K562 (cell line): ENCODE results near the gene ERFL. TPM values are rescaled to one million over a fixed set of nuclear protein-coding genes. Genes with fewer than 3 reads are reported as not detected.

Experiments
- COPS2 ChIP-seq: fragments of 450-650 bp; conservative IDR thresholded peaks from 2 replicates; pipeline ENCODE4 v1.6.1; 2016; ENCODE audit warnings: mild to moderate bottlenecking, moderate library complexity
- DACH1 ChIP-seq: fragments of 450-650 bp; IDR thresholded peaks from 2 replicates; pipeline ENCODE4 v1.6.1; 2018; ENCODE audit not compliant: partially characterized antibody
- ETV6 ChIP-seq, 3 experiments: fragments of 150-350 bp in 1 of 3; sonication (generic) in 1 of 3; formaldehyde crosslinking in 1 of 3; IDR thresholded peaks; 2 replicates each; pipeline versions ENCODE4 v1.6.1 to v1.8.0; 2014 to 2022; ENCODE audit warnings: borderline replicate concordance in 2 of 3, low read depth in 2 of 3, antibody characterized with exemption in 1 of 3, low read length in 1 of 3, mild to moderate bottlenecking in 1 of 3, missing genetic modification reagents in 1 of 3
- GMEB1 ChIP-seq: fragments of 250-450 bp; sonication (Bioruptor Pico); IDR thresholded peaks from 2 replicates; pipeline ENCODE4 v1.4.0; 2020; ENCODE audit warnings: mild to moderate bottlenecking
- KHSRP ChIP-seq: fragments of 450-650 bp; IDR thresholded peaks from 2 replicates; pipeline ENCODE4 v1.6.1; 2017
- KLF1 ChIP-seq: fragments of 450-650 bp; IDR thresholded peaks from 2 replicates; pipeline ENCODE4 v1.6.1; 2016; ENCODE audit warnings: missing genetic modification characterization, missing compliant biosample characterization
- MLLT1 ChIP-seq, 2 experiments: fragments of 450-650 bp; IDR thresholded peaks; 2 replicates each; pipeline ENCODE4 v1.6.1; 2016
- NR2F6 ChIP-seq: fragments of 450-650 bp; formaldehyde crosslinking; IDR thresholded peaks from 2 replicates; pipeline ENCODE4 v1.4.0; 2020; ENCODE audit warnings: mild to moderate bottlenecking
- PHB2 ChIP-seq: fragments of 450-650 bp; IDR thresholded peaks from 2 replicates; pipeline ENCODE4 v1.6.1; 2017; ENCODE audit warnings: low read depth
- POLR2H ChIP-seq: IDR thresholded peaks from 2 replicates; pipeline ENCODE4 v1.6.1; 2016; ENCODE audit warnings: missing genetic modification characterization, low read depth, mild to moderate bottlenecking, control low read depth, missing compliant biosample characterization, moderate library complexity
- RBM14 ChIP-seq: fragments of 200-400 bp; formaldehyde crosslinking; IDR thresholded peaks from 2 replicates; pipeline ENCODE4 v1.6.1; 2018; ENCODE audit warnings: low read depth, mild to moderate bottlenecking, low read length, moderate library complexity, borderline replicate concordance; ENCODE audit not compliant: insufficient read depth
- SNIP1 ChIP-seq: fragments of 450-650 bp; IDR thresholded peaks from 2 replicates; pipeline ENCODE4 v1.7.1; 2017; ENCODE audit warnings: low read depth, mild to moderate bottlenecking
- ZNF232 ChIP-seq: sonication (generic); formaldehyde crosslinking; IDR thresholded peaks from 2 replicates; pipeline ENCODE4 v1.8.0; 2022; ENCODE audit warnings: mild to moderate bottlenecking, missing genetic modification reagents
- ZNF431 ChIP-seq: sonication (generic); formaldehyde crosslinking; IDR thresholded peaks from 2 replicates; pipeline ENCODE4 v1.8.0; 2022; ENCODE audit warnings: mild to moderate bottlenecking, missing genetic modification reagents
- ZNF586 ChIP-seq: fragments of 450-650 bp; formaldehyde crosslinking; conservative IDR thresholded peaks from 2 replicates; pipeline ENCODE4 v1.4.0; 2020; ENCODE audit warnings: mild to moderate bottlenecking, moderate library complexity
- ZNF76 ChIP-seq: fragments of 250-450 bp; sonication (Bioruptor Pico); IDR thresholded peaks from 2 replicates; pipeline ENCODE4 v1.4.0; 2020; ENCODE audit warnings: mild to moderate bottlenecking, moderate library complexity, borderline replicate concordance
- polyA plus RNA-seq, 8 experiments: library from polyadenylated mRNA; depleted of rRNA in 4 of 8; stranded (reverse) in 5 of 8; unstranded in 3 of 8; fragments of >200 nt; fragmentation: Nextera tagmentation in 2 of 8; fragmentation: Illumina TruSeq in 1 of 8; extraction: Ambion mirVana in 2 of 8; extraction: Trizol in 1 of 8; gene quantifications; 2 replicates each; pipeline versions ENCODE4 v1.2.1 to v1.2.3, GENCODE V29; 2011 to 2014; ENCODE audit warnings: inconsistent platforms in 1 of 8, missing spikeins in 1 of 8
- total RNA-seq, 7 experiments: library from RNA; depleted of rRNA in 6 of 7; stranded (reverse); fragments of >200 nt in 6 of 7; fragmentation: Illumina TruSeq in 2 of 7; extraction: Trizol in 2 of 7; gene quantifications; 2 replicates each; pipeline versions ENCODE4 v1.2.1 to v1.2.3, GENCODE V29; 2011 to 2021; ENCODE audit warnings: low replicate concordance in 1 of 7
- TF ChIP-seq, protein P1 (sequence below), 2 experiments: fragments of 450-650 bp; IDR thresholded peaks; 2 replicates each; pipeline ENCODE4 v1.6.1; 2018; ENCODE audit warnings: mild to moderate bottlenecking in 2 of 2, low read depth in 1 of 2; ENCODE audit not compliant: partially characterized antibody in 2 of 2
- TF ChIP-seq, protein P2 (sequence below): fragments of 450-650 bp; IDR thresholded peaks from 2 replicates; pipeline ENCODE4 v1.6.1; 2016; ENCODE audit warnings: borderline replicate concordance

Gene ERFL
- total and polyA plus RNA-seq, 9 of the 15 experiments (the other 6 are each of a cell fraction or from before 2014, with no cell fraction given) = 0.07 to 0.75 (median 0.32) TPM; not detected in 4

DNA sequence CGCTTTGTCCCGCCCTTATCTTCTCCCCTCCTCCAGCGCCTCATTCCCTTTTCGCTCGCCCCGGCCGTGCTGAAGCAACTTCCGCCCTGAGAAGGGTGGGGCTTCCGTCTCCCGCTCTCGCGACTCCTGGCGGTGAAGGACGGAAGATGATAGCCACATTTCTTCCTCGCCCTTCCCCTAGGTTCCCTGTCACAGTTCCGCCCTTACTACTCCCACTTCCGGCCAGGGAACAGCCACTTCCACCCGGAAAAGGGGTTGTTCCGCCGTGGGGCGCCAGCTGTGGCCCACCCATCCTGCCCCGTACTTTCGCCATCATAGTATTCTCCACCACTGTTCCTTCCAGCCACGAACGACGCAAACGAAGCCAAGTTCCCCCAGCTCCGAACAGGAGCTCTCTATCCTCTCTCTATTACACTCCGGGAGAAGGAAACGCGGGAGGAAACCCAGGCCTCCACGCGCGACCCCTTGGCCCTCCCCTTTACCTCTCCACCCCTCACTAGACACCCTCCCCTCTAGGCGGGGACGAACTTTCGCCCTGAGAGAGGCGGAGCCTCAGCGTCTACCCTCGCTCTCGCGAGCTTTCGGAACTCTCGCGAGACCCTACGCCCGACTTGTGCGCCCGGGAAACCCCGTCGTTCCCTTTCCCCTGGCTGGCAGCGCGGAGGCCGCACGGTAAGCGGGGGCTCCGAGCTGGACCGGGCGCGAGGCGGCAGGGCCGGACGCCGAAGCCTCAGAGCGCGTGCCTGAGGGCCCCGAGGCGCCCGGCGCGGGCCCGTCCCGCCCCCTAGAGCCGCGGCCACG, 68.4 kb downstream of the ERFL start, which contains the start of gene RPS19 (continued):
- TF ChIP-seq MLLT1 (IDR thresholded peaks at IDR 0.05) (peak in 1 of 2 experiments; percentile 44; a peak in 1 of 4 replicates), SNIP1 (peak; percentile 38; the same call in 1 of the 2 replicates), NR2F6 (CRISPR knock-in tag) (no peak), ZNF586 (peak; percentile 83), ZNF76 (peak; percentile 56; the same call in 1 of the 2 replicates), ZNF431 (CRISPR knock-in tag) (peak; percentile 53; the same call in 1 of the 2 replicates), RBM14 (no peak), POLR2H (tag) (peak; percentile 89), COPS2 (no peak), KHSRP (no peak), ZNF232 (CRISPR knock-in tag) (no peak), KLF1 (peak; percentile 88), PHB2 (no peak), DACH1 (peak; percentile 75), GMEB1 (CRISPR knock-in tag) (peak; percentile 89), ETV6 (IDR thresholded peaks at IDR 0.05; ENCODE audit: borderline replicate concordance in 1 of 2, low read depth in 2 of 2, low read length in 1 of 2) (peak; percentile 100), ETV6 (CRISPR knock-in tag; IDR thresholded peaks at IDR 0.05; ENCODE audit: borderline replicate concordance) (peak; percentile 97)
- TF ChIP-seq, protein P1, sequence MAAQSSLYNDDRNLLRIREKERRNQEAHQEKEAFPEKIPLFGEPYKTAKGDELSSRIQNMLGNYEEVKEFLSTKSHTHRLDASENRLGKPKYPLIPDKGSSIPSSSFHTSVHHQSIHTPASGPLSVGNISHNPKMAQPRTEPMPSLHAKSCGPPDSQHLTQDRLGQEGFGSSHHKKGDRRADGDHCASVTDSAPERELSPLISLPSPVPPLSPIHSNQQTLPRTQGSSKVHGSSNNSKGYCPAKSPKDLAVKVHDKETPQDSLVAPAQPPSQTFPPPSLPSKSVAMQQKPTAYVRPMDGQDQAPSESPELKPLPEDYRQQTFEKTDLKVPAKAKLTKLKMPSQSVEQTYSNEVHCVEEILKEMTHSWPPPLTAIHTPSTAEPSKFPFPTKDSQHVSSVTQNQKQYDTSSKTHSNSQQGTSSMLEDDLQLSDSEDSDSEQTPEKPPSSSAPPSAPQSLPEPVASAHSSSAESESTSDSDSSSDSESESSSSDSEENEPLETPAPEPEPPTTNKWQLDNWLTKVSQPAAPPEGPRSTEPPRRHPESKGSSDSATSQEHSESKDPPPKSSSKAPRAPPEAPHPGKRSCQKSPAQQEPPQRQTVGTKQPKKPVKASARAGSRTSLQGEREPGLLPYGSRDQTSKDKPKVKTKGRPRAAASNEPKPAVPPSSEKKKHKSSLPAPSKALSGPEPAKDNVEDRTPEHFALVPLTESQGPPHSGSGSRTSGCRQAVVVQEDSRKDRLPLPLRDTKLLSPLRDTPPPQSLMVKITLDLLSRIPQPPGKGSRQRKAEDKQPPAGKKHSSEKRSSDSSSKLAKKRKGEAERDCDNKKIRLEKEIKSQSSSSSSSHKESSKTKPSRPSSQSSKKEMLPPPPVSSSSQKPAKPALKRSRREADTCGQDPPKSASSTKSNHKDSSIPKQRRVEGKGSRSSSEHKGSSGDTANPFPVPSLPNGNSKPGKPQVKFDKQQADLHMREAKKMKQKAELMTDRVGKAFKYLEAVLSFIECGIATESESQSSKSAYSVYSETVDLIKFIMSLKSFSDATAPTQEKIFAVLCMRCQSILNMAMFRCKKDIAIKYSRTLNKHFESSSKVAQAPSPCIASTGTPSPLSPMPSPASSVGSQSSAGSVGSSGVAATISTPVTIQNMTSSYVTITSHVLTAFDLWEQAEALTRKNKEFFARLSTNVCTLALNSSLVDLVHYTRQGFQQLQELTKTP (IDR thresholded peaks at IDR 0.05; ENCODE audit: low read depth in 1 of 2, partially characterized antibody in 2 of 2) = peak in 1 of 2 experiments; percentile 90
- TF ChIP-seq, protein P2, sequence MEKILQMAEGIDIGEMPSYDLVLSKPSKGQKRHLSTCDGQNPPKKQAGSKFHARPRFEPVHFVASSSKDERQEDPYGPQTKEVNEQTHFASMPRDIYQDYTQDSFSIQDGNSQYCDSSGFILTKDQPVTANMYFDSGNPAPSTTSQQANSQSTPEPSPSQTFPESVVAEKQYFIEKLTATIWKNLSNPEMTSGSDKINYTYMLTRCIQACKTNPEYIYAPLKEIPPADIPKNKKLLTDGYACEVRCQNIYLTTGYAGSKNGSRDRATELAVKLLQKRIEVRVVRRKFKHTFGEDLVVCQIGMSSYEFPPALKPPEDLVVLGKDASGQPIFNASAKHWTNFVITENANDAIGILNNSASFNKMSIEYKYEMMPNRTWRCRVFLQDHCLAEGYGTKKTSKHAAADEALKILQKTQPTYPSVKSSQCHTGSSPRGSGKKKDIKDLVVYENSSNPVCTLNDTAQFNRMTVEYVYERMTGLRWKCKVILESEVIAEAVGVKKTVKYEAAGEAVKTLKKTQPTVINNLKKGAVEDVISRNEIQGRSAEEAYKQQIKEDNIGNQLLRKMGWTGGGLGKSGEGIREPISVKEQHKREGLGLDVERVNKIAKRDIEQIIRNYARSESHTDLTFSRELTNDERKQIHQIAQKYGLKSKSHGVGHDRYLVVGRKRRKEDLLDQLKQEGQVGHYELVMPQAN = peak; percentile 96
